Measurements from ENCODE around the gene GUCY1A1. TPM values are rescaled to one million over a fixed set of nuclear protein-coding genes. Genes with fewer than 3 reads are reported as not detected.

GUCY1A1 gene
- total and polyA plus RNA-seq, 2 donors (not counting 1 experiment from before 2014, with no cell fraction given), result 8.1 to 10.7 TPM

DNA sequence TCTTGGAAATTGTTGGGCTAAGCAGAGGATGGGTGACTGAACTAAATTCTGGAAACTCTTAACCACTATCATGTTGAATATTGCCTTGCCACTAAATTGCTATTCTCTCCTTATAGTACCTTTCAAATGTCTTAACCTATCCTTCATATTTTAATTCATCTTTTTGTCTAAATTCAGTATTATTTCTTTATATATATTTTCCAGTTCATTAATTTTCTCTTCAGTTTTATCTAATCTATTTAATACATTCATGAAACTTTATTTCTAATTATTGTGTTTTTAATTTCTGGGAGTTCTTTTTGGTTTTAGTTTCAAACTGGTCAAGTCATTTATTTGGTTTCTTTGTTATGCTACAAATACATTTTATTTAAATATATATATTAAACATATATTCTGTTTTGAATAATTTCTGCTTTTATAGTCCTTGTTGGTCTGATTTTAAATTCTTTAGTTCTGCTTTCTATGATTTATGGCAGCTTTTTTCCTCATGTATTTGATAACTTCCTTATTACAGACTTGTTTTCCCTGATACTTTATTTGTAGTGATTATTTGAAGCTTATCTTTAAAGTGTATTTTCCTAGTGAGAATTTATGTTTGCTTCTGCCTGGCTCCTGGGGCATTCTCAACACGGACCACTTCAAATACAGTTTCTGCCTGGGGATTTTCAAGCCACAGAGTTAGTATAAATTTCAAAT is 8.5 kb upstream of the GUCY1A1 start:
- Histone ChIP-seq H3K4me2 (ENCODE audit: extremely low read depth, insufficient read depth, low read length) (no peak overlapping the region), H4K20me1 (ENCODE audit: control insufficient read depth, extremely low read depth, insufficient read depth, low read length) (no peaks in the 10 kb centered on the region), H3K36me3 (ENCODE audit: control insufficient read depth, insufficient read depth, low read length) (no peaks in the 10 kb centered on the region), H3K27ac (ENCODE audit: insufficient read depth, low read length) (no peak overlapping the region), H2AFZ (ENCODE audit: low read length) (no peak overlapping the region), H3K4me3 (replicated peaks in 1 of 4; ENCODE audit: control extremely low read depth in 1 of 4, insufficient read depth in 1 of 4, low read depth in 3 of 4, low read length in 4 of 4) (no peak overlapping the region), H3K9me3 (ENCODE audit: control insufficient read depth, insufficient read depth, low read depth, low read length) (no peaks in the 10 kb centered on the region), H3K4me1 (ENCODE audit: control insufficient read depth, extremely low read depth, insufficient read depth, low read length) (no peaks in the 10 kb centered on the region), H3K9ac (ENCODE audit: insufficient read depth, low read length) (no peak overlapping the region), H3K27me3 (ENCODE audit: control insufficient read depth, insufficient read depth, low read length) (no peaks in the 10 kb centered on the region), H3K79me2 (ENCODE audit: control insufficient read depth, insufficient read depth, low read length) (no peaks in the 10 kb centered on the region)
- no peak for DNase-seq (ENCODE audit: low read depth in 2 of 2)
- no peak for TF ChIP-seq EZH2 (IDR thresholded peaks at IDR 0.05; ENCODE audit: low read length, missing control alignments)
- TF ChIP-seq, protein P1, sequence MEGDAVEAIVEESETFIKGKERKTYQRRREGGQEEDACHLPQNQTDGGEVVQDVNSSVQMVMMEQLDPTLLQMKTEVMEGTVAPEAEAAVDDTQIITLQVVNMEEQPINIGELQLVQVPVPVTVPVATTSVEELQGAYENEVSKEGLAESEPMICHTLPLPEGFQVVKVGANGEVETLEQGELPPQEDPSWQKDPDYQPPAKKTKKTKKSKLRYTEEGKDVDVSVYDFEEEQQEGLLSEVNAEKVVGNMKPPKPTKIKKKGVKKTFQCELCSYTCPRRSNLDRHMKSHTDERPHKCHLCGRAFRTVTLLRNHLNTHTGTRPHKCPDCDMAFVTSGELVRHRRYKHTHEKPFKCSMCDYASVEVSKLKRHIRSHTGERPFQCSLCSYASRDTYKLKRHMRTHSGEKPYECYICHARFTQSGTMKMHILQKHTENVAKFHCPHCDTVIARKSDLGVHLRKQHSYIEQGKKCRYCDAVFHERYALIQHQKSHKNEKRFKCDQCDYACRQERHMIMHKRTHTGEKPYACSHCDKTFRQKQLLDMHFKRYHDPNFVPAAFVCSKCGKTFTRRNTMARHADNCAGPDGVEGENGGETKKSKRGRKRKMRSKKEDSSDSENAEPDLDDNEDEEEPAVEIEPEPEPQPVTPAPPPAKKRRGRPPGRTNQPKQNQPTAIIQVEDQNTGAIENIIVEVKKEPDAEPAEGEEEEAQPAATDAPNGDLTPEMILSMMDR (conservative IDR thresholded peaks at IDR 0.05 in 1 of 2, IDR thresholded peaks at IDR 0.05 in 1 of 2; ENCODE audit: low read depth in 1 of 2, low read length in 2 of 2), result no peak

DNA sequence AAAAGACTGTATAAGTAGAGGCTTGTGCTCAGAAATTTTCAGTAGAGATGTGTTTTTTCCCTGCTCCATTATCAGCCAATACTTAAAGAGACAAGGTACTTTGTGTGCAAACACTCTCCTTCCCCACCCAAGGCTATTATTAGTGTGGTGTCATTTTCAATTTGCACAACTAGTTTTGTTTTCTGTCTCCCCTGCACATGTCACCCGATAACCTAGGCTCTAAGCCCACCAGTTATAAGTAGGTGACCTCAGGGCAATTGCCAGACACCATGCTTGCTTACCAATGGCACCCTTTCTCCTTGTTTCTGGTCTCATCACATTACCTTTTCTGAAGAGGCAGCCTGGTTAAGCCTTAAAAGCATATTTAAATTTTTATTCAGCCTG is 8.0 kb upstream of the GUCY1A1 start:
- Histone ChIP-seq H3K27ac (ENCODE audit: insufficient read depth, low read length) (no peak overlapping the region), H3K4me1 (ENCODE audit: control insufficient read depth, extremely low read depth, insufficient read depth, low read length) (no peaks in the 10 kb centered on the region)

DNA sequence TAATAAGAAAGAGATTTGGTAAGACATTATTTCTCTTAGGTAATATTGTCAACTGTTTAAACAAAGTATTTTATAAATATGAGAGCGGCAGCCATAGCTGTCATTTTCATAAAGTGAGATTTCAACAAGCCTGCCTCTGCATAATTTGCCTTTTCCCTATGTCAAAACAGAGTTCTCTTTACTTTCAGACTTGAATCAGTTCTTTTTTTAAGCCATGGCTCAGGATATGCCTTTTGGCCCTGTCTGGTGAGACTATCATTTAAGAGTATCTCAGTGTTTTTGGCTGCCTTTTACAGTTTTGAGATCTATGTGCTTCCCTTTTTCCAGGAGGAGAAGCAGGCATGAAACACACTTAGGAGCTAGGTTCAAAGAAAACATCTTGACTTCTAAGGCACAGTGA is 7.5 kb upstream of the GUCY1A1 start:
- no peaks in the 10 kb centered on the region for H3K27me3 ChIP-seq (ENCODE audit: control insufficient read depth, insufficient read depth, low read length)
- no peaks in the 10 kb centered on the region for H3K9me3 ChIP-seq (ENCODE audit: control insufficient read depth, insufficient read depth, low read depth, low read length)
- H3K27ac ChIP-seq (ENCODE audit: insufficient read depth, low read length), result no peak overlapping the region
- no peak for DNase-seq (ENCODE audit: low read depth in 2 of 2)
- H3K4me1 ChIP-seq (ENCODE audit: control insufficient read depth, extremely low read depth, insufficient read depth, low read length), result no peaks in the 10 kb centered on the region
- TF ChIP-seq EZH2 (IDR thresholded peaks at IDR 0.05; ENCODE audit: low read length, missing control alignments), result no peak
- TF ChIP-seq, protein P1 (conservative IDR thresholded peaks at IDR 0.05 in 1 of 2, IDR thresholded peaks at IDR 0.05 in 1 of 2; ENCODE audit: low read depth in 1 of 2, low read length in 2 of 2), result no peak
- H3K79me2 ChIP-seq (ENCODE audit: control insufficient read depth, insufficient read depth, low read length), result no peaks in the 10 kb centered on the region
- no peak overlapping the region for H3K4me3 ChIP-seq (replicated peaks in 1 of 4; ENCODE audit: control extremely low read depth in 1 of 4, insufficient read depth in 1 of 4, low read depth in 3 of 4, low read length in 4 of 4)
- no peak overlapping the region for H3K4me2 ChIP-seq (ENCODE audit: extremely low read depth, insufficient read depth, low read length)
- H4K20me1 ChIP-seq (ENCODE audit: control insufficient read depth, extremely low read depth, insufficient read depth, low read length), result no peaks in the 10 kb centered on the region
- no peaks in the 10 kb centered on the region for H3K36me3 ChIP-seq (ENCODE audit: control insufficient read depth, insufficient read depth, low read length)
- no peak overlapping the region for H2AFZ ChIP-seq (ENCODE audit: low read length)
- no peak overlapping the region for H3K9ac ChIP-seq (ENCODE audit: insufficient read depth, low read length)

More for the DNA sequence above, 8.0 kb upstream of the GUCY1A1 start:
- Histone ChIP-seq H3K4me2 (ENCODE audit: extremely low read depth, insufficient read depth, low read length) (no peak overlapping the region), H3K9me3 (ENCODE audit: control insufficient read depth, insufficient read depth, low read depth, low read length) (no peaks in the 10 kb centered on the region), H4K20me1 (ENCODE audit: control insufficient read depth, extremely low read depth, insufficient read depth, low read length) (no peaks in the 10 kb centered on the region), H3K36me3 (ENCODE audit: control insufficient read depth, insufficient read depth, low read length) (no peaks in the 10 kb centered on the region), H3K27me3 (ENCODE audit: control insufficient read depth, insufficient read depth, low read length) (no peaks in the 10 kb centered on the region), H3K79me2 (ENCODE audit: control insufficient read depth, insufficient read depth, low read length) (no peaks in the 10 kb centered on the region), H3K4me3 (replicated peaks in 1 of 4; ENCODE audit: control extremely low read depth in 1 of 4, insufficient read depth in 1 of 4, low read depth in 3 of 4, low read length in 4 of 4) (no peak overlapping the region), H2AFZ (ENCODE audit: low read length) (no peak overlapping the region), H3K9ac (ENCODE audit: insufficient read depth, low read length) (no peak overlapping the region)
- TF ChIP-seq, protein P1 (conservative IDR thresholded peaks at IDR 0.05 in 1 of 2, IDR thresholded peaks at IDR 0.05 in 1 of 2; ENCODE audit: low read depth in 1 of 2, low read length in 2 of 2), result no peak
- TF ChIP-seq EZH2 (IDR thresholded peaks at IDR 0.05; ENCODE audit: low read length, missing control alignments), result no peak
- no peak for DNase-seq (ENCODE audit: low read depth in 2 of 2)

Data from fibroblast of lung (primary cell).